Stimulated activated naive CD4-positive, alpha-beta T cell treated with Interleukin-2 at 50 U/mL for 16 hours (primary cell): ENCODE results near the gene GOLGA5.
"Not testable (repeated sequence)": the region's sequence is repeated elsewhere in the genome, so short reads cannot be mapped to it uniquely, and the experiment has no call there.

Source experiments
- DNase-seq: peaks from one replicate; lab custom pipeline; 2025; lab: John Stamatoyannopoulos, UW

The GOLGA5 gene

GRCh38 chr14:92820536-92820840, 26.4 kb downstream of the GOLGA5 start:
- DNase-seq: not testable (repeated sequence)

GRCh38 chr14:92830902-92831301, 36.8 kb downstream of the GOLGA5 start:
- DNase-seq: no peak

GRCh38 chr14:92832137-92832700, 38.1 kb downstream of the GOLGA5 start:
- DNase-seq: no peak

- DNase-seq: no peak
These were observed 47.8 kb downstream of the GOLGA5 start for GRCh38 chr14:92841930-92842329.

GRCh38 chr14:92844204-92844603, 50.1 kb downstream of the GOLGA5 start:
- no peak for DNase-seq

- DNase-seq: no peak
These were observed 52.2 kb downstream of the GOLGA5 start for GRCh38 chr14:92846162-92846897.

GRCh38 chr14:92847278-92847677, 53.2 kb downstream of the GOLGA5 start:
- no peak for DNase-seq

- no peak for DNase-seq
These were observed 53.6 kb downstream of the GOLGA5 start for GRCh38 chr14:92847749-92848148.

GRCh38 chr14:92848887-92849286, 54.8 kb downstream of the GOLGA5 start:
- DNase-seq: no peak

- DNase-seq: no peak
These were observed 56.4 kb downstream of the GOLGA5 start for GRCh38 chr14:92850492-92850891.

GRCh38 chr14:92853136-92853535, 59.0 kb downstream of the GOLGA5 start:
- not testable (repeated sequence) for DNase-seq

GRCh38 chr14:92860049-92860840, 66.1 kb downstream of the GOLGA5 start:
- DNase-seq: no peak

- DNase-seq: no peak
These were observed 68.0 kb downstream of the GOLGA5 start for GRCh38 chr14:92861856-92862745.

GRCh38 chr14:92863286-92864080, 69.4 kb downstream of the GOLGA5 start:
- no peak for DNase-seq

- DNase-seq: no peak
These were observed 71.6 kb downstream of the GOLGA5 start for GRCh38 chr14:92865674-92866073.

GRCh38 chr14:92866181-92866752, 72.2 kb downstream of the GOLGA5 start:
- no peak for DNase-seq

- DNase-seq: no peak
These were observed 73.1 kb downstream of the GOLGA5 start for GRCh38 chr14:92866901-92867865.

GRCh38 chr14:92874962-92875661, 81.0 kb downstream of the GOLGA5 start:
- DNase-seq: no peak

- DNase-seq: no peak
These were observed 83.8 kb downstream of the GOLGA5 start for GRCh38 chr14:92877757-92878431.
